H1 (cell line): ENCODE data around the gene ATP6V0A4. TPM values are rescaled to one million over a fixed set of nuclear protein-coding genes. Genes with fewer than 3 reads are reported as not detected.

Source experiments
- CTCF ChIA-PET: fragments of 300-600 bp; sonication (Branson Sonifier 250); formaldehyde crosslinking; loops from one replicate; lab custom pipeline; 2021; ENCODE audit not compliant: partially characterized antibody; lab: Charles Lee
- POLR2A ChIA-PET: fragments of 300-600 bp; sonication (Branson Sonifier 250); formaldehyde crosslinking; loops from one replicate; lab custom pipeline; 2021; ENCODE audit warnings: inconsistent platforms; ENCODE audit not compliant: partially characterized antibody; lab: Charles Lee
- DNase-seq, 2 experiments: peaks; one replicate each; pipeline versions ENCODE4 v3.0.0 to v3.0.0-alpha.2; 2010 to 2022; ENCODE audit warnings: low spot score in 2 of 2, low read depth in 1 of 2, mixed read lengths in 1 of 2
- FAIRE-seq: peaks from 2 replicates; lab custom pipeline; 2011; peaks lifted over from hg19 to GRCh38; lab: Jason Lieb, UNC
- H2AFZ ChIP-seq: 2 replicates; pipeline ENCODE4 v1.8.1; 2012; ENCODE audit warnings: low read length, inconsistent platforms
- H2AK5ac ChIP-seq: 2 replicates; pipeline ENCODE4 v1.6.1; 2013; ENCODE audit warnings: low read depth, low read length
- H2BK120ac ChIP-seq: replicated peaks from 2 replicates; pipeline ENCODE3; 2013; ENCODE audit warnings: low read depth, low read length, inconsistent platforms
- H2BK12ac ChIP-seq: 2 replicates; pipeline ENCODE4 v1.6.1; 2013; ENCODE audit warnings: low read depth, low read length
- H2BK15ac ChIP-seq: 2 replicates; pipeline ENCODE4 v1.6.1; 2013; ENCODE audit warnings: low read length
- H2BK20ac ChIP-seq: 2 replicates; pipeline ENCODE4 v1.6.1; 2013; ENCODE audit warnings: low read length
- H2BK5ac ChIP-seq: 2 replicates; pipeline ENCODE4 v1.6.1; 2013; ENCODE audit warnings: low read depth, low read length
- H3K14ac ChIP-seq: 2 replicates; pipeline ENCODE4 v1.6.1; 2013; ENCODE audit warnings: inconsistent platforms; ENCODE audit not compliant: insufficient read length
- H3K18ac ChIP-seq: 2 replicates; pipeline ENCODE4 v1.6.1; 2013; ENCODE audit warnings: low read length; ENCODE audit errors: extremely low read depth
- H3K23ac ChIP-seq: 2 replicates; pipeline ENCODE4 v1.6.1; 2013; ENCODE audit warnings: inconsistent platforms; ENCODE audit not compliant: insufficient read length
- H3K23me2 ChIP-seq: 2 replicates; pipeline ENCODE4 v1.6.1; 2013; ENCODE audit warnings: low read depth, low read length
- H3K27ac ChIP-seq: 2 replicates; pipeline ENCODE4 v1.6.1; 2011; ENCODE audit warnings: low read depth, low read length, inconsistent platforms
- H3K27me3 ChIP-seq, 4 experiments: replicated peaks in 1 of 4; 1 replicate in 1 of 4; 2 replicates in 3 of 4; pipeline versions ENCODE4 v1.6.1 to v1.8.1; 2011 to 2013; ENCODE audit warnings: low read length in 3 of 4, mild to moderate bottlenecking in 3 of 4, inconsistent platforms in 2 of 4, mixed read lengths in 2 of 4, moderate library complexity in 1 of 4; ENCODE audit not compliant: control insufficient read depth in 3 of 4, insufficient read depth in 3 of 4; ENCODE audit errors: extremely low read depth in 1 of 4
- H3K36me3 ChIP-seq, 4 experiments: 2 replicates each; pipeline versions ENCODE4 v1.6.1 to v1.8.1; 2011 to 2013; ENCODE audit warnings: mild to moderate bottlenecking in 4 of 4, low read length in 3 of 4, moderate library complexity in 2 of 4, control low read depth in 1 of 4, inconsistent platforms in 1 of 4; ENCODE audit not compliant: insufficient read depth in 4 of 4, control insufficient read depth in 2 of 4
- H3K4ac ChIP-seq: replicated peaks from 2 replicates; pipeline ENCODE3; 2013; ENCODE audit warnings: low read length, low read depth, mixed read lengths, inconsistent platforms; ENCODE audit not compliant: insufficient read length
- H3K4me1 ChIP-seq, 4 experiments: replicated peaks in 1 of 4; 1 replicate in 1 of 4; 2 replicates in 3 of 4; pipeline versions ENCODE4 v1.6.1 to v1.8.1; 2011 to 2013; ENCODE audit warnings: low read length in 3 of 4, inconsistent platforms in 2 of 4, mixed read lengths in 1 of 4; ENCODE audit not compliant: insufficient read depth in 4 of 4, control insufficient read depth in 3 of 4
- H3K4me2 ChIP-seq, 2 experiments: 2 replicates each; pipeline versions ENCODE4 v1.6.1 to v1.8.1; 2011 to 2013; ENCODE audit warnings: low read depth in 2 of 2, low read length in 2 of 2, control low read depth in 1 of 2, inconsistent platforms in 1 of 2, mild to moderate bottlenecking in 1 of 2; ENCODE audit not compliant: insufficient read depth in 1 of 2
- H3K4me3 ChIP-seq, 4 experiments: fragments of 200-600, 300-600 bp in 1 of 4; sonication (generic), shearing (Covaris generic), sonication (Bioruptor Twin) in 1 of 4; 2 replicates each; pipeline versions ENCODE4 v1.5.1 to v1.8.1; 2011 to 2016; ENCODE audit warnings: low read length in 4 of 4, low read depth in 3 of 4, control low read depth in 2 of 4, inconsistent platforms in 2 of 4, mild to moderate bottlenecking in 2 of 4, mixed read lengths in 1 of 4, moderate library complexity in 1 of 4; ENCODE audit not compliant: insufficient read depth in 2 of 4; ENCODE audit errors: extremely low read depth in 1 of 4
- H3K56ac ChIP-seq: replicated peaks from 2 replicates; pipeline ENCODE3; 2013; ENCODE audit warnings: low read depth, mild to moderate bottlenecking, mixed read lengths, low read length, inconsistent platforms; ENCODE audit not compliant: insufficient read length
- H3K79me1 ChIP-seq: 2 replicates; pipeline ENCODE4 v1.6.1; 2013; ENCODE audit warnings: low read depth, low read length, control low read depth
- H3K79me2 ChIP-seq, 2 experiments: 2 replicates each; pipeline versions ENCODE4 v1.6.1 to v1.8.1; 2012 to 2013; ENCODE audit warnings: low read length in 2 of 2, mild to moderate bottlenecking in 2 of 2, inconsistent platforms in 1 of 2; ENCODE audit not compliant: insufficient read depth in 2 of 2, control insufficient read depth in 1 of 2
- H3K9ac ChIP-seq, 4 experiments: replicated peaks in 1 of 4; 1 replicate in 1 of 4; 2 replicates in 3 of 4; pipeline versions ENCODE4 v1.6.1 to v1.8.1; 2011 to 2013; ENCODE audit warnings: low read depth in 3 of 4, low read length in 3 of 4, control low read depth in 2 of 4, mild to moderate bottlenecking in 2 of 4, moderate library complexity in 2 of 4, inconsistent platforms in 1 of 4; ENCODE audit errors: extremely low read depth in 1 of 4
- H3K9me3 ChIP-seq, 2 experiments: 2 replicates each; pipeline versions ENCODE4 v1.6.1 to v1.8.1; 2012 to 2013; ENCODE audit warnings: mild to moderate bottlenecking in 2 of 2, moderate library complexity in 2 of 2, control low read depth in 1 of 2, inconsistent platforms in 1 of 2, low read depth in 1 of 2, low read length in 1 of 2, mixed read lengths in 1 of 2; ENCODE audit not compliant: insufficient read depth in 2 of 2
- H4K20me1 ChIP-seq, 2 experiments: replicated peaks in 1 of 2; 2 replicates each; pipeline versions ENCODE3 to v1.8.1; 2011 to 2013; ENCODE audit warnings: inconsistent platforms in 2 of 2, low read length in 2 of 2, mild to moderate bottlenecking in 1 of 2; ENCODE audit not compliant: insufficient read depth in 2 of 2, control insufficient read depth in 1 of 2
- H4K5ac ChIP-seq: 2 replicates; pipeline ENCODE4 v1.6.1; 2013; ENCODE audit warnings: low read length, low read depth, mixed read lengths, inconsistent platforms; ENCODE audit not compliant: insufficient read length
- H4K8ac ChIP-seq: 2 replicates; pipeline ENCODE4 v1.8.0; 2013; ENCODE audit warnings: mild to moderate bottlenecking, moderate library complexity, low read length, inconsistent platforms; ENCODE audit not compliant: insufficient read depth; ENCODE audit errors: extremely low read depth
- H4K91ac ChIP-seq: replicated peaks from 2 replicates; pipeline ENCODE3; 2013; ENCODE audit warnings: low read length, mixed read lengths, inconsistent platforms; ENCODE audit not compliant: insufficient read length
- BACH1 ChIP-seq: IDR thresholded peaks from 2 replicates; pipeline ENCODE4 v1.6.1; 2012; ENCODE audit warnings: low read length, improper control_type of control experiment
- CBX8 ChIP-seq: fragments of 300-800, 300-1000 bp; sonication (generic); IDR thresholded peaks from 2 replicates; pipeline ENCODE4 v1.7.1; 2016; ENCODE audit warnings: low read depth, low read length, borderline replicate concordance
- CHD2 ChIP-seq: IDR thresholded peaks from 2 replicates; pipeline ENCODE4 v1.6.1; 2012; ENCODE audit warnings: low read length, improper control_type of control experiment
- CREB1 ChIP-seq: IDR thresholded peaks from 2 replicates; pipeline ENCODE4 v1.6.1; 2012; ENCODE audit warnings: inconsistent platforms
- HDAC2 ChIP-seq, 2 experiments: fragments of 300-600 bp in 1 of 2; sonication (generic) in 1 of 2; IDR thresholded peaks; 2 replicates each; pipeline ENCODE4 v1.6.1; 2011 to 2012; ENCODE audit warnings: low read depth in 2 of 2, low read length in 2 of 2, mild to moderate bottlenecking in 2 of 2, moderate library complexity in 2 of 2, borderline replicate concordance in 1 of 2, inconsistent platforms in 1 of 2
- JUN ChIP-seq: IDR thresholded peaks from 2 replicates; pipeline ENCODE4 v1.6.1; 2011; ENCODE audit warnings: low read depth, mild to moderate bottlenecking, improper control_type of control experiment, low read length
- KDM1A ChIP-seq: fragments of 200-600, 300-600 bp; sonication (generic); IDR thresholded peaks from 2 replicates; pipeline ENCODE4 v1.7.1; 2016; ENCODE audit warnings: mild to moderate bottlenecking, low read length, borderline replicate concordance
- KDM5A ChIP-seq: fragments of 200-600 bp; IDR thresholded peaks from 2 replicates; pipeline ENCODE4 v1.7.1; 2012; ENCODE audit warnings: mild to moderate bottlenecking, low read length, inconsistent platforms, mixed read lengths
- PHF8 ChIP-seq: fragments of 200-600 bp; sonication (generic); conservative IDR thresholded peaks from 2 replicates; pipeline ENCODE4 v1.7.1; 2012; ENCODE audit warnings: low read depth, mild to moderate bottlenecking, inconsistent platforms, low read length, moderate library complexity
- RFX5 ChIP-seq: IDR thresholded peaks from 2 replicates; pipeline ENCODE4 v1.6.1; 2011; ENCODE audit warnings: low read depth, low read length, improper control_type of control experiment, borderline replicate concordance
- SAP30 ChIP-seq: fragments of 300-600 bp; sonication (generic); IDR thresholded peaks from 2 replicates; pipeline ENCODE4 v1.7.1; 2012; ENCODE audit warnings: low read length, moderate library complexity, mild to moderate bottlenecking, inconsistent platforms; ENCODE audit not compliant: insufficient read depth, insufficient replicate concordance
- SRF ChIP-seq: IDR thresholded peaks from 2 replicates; pipeline ENCODE4 v1.6.1; 2011; ENCODE audit warnings: mild to moderate bottlenecking, low read depth, low read length, moderate library complexity
- TBP ChIP-seq: IDR thresholded peaks from 2 replicates; pipeline ENCODE4 v1.6.1; 2011; ENCODE audit warnings: low read depth, low read length, improper control_type of control experiment
- WGBS, 2 experiments: shearing (Covaris generic) in 1 of 2; methylation state at CpG; one replicate each; pipeline versions ENCODE4 v1.1.6 to v1.1.7; 2013 to 2015; ENCODE audit warnings: low lambda C conversion rate in 2 of 2, mixed read lengths in 2 of 2, inconsistent platforms in 1 of 2, low coverage in 1 of 2, missing lambda C conversion rate in 1 of 2; ENCODE audit not compliant: insufficient replicate concordance in 2 of 2, insufficient coverage in 1 of 2, insufficient read length in 1 of 2; ENCODE audit errors: extremely low coverage in 1 of 2, missing lambda C conversion rate in 1 of 2; 5-methylcytosine and 5-hydroxymethylcytosine counted together
- polyA plus RNA-seq, 7 experiments: library from polyadenylated mRNA; depleted of rRNA in 3 of 7; stranded (reverse) in 5 of 7; unstranded in 2 of 7; fragments of >200 nt in 5 of 7; fragments of 200-250 nt in 2 of 7; gene quantifications; 1 replicate in 5 of 7; 2 replicates in 1 of 7; 4 replicates in 1 of 7; pipeline versions ENCODE4 v1.2.1 to v1.2.3, GENCODE V29; 2011 to 2013; ENCODE audit warnings: missing spikeins in 2 of 7, mixed read lengths in 2 of 7
- total RNA-seq: library from RNA; stranded (reverse); fragmentation: NEBNext Ultra II Directional; extraction: Animal tissue kit (Norgen Biotek cat#: 25700); gene quantifications from 2 replicates; pipeline ENCODE4 v1.2.1, GENCODE V29; 2021
- TF ChIP-seq, protein P1 (sequence below): IDR thresholded peaks from 2 replicates; pipeline ENCODE4 v1.6.1; 2012; ENCODE audit warnings: inconsistent platforms

The ATP6V0A4 gene
- total and polyA plus RNA-seq, 2 of the 8 experiments (the other 6 are each of a cell fraction or from before 2014, with no cell fraction given) = 0.47 to 1.6 TPM

DNA sequence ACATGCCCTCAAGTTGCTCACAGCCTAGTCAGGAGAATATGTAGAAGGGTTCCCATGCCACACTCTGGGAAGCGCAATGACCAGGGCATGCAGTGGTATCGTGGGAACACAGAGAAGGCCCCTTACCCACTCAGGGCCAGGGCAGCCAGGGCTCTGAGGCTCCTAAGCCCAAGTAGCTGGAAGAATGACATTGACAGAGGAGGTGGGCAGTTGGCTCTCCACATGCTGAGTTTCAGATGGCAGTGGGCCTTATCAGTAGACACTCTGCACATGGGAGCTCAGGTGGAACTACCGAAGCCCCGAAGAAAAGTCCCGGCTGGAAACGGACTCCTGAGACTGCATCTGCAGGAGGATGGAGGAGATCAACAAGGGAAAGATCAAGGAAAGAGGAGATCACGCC lies 81.1 kb downstream of the ATP6V0A4 start:
- H2BK12ac ChIP-seq = no peak overlapping the region
- H2AFZ ChIP-seq = no peak overlapping the region
- H2BK120ac ChIP-seq = no peak overlapping the region
- peaks cover 0 to 5% (median under 1%) of the 10 kb centered on the region in 4 experiments; a peak in 3 of 7 replicates for H3K4me1 ChIP-seq
- no peaks in the 10 kb centered on the region for H3K9me3 ChIP-seq
- H4K5ac ChIP-seq = no peak overlapping the region
- H4K91ac ChIP-seq = peak overlapping the region; percentile 25
- no peaks in the 10 kb centered on the region for H3K79me1 ChIP-seq
- H4K8ac ChIP-seq = no peak overlapping the region
- no peak overlapping the region for H2BK15ac ChIP-seq
- no peaks in the 10 kb centered on the region for H3K36me3 ChIP-seq
- no peak overlapping the region for H3K56ac ChIP-seq
- H2AK5ac ChIP-seq = no peak overlapping the region
- no peak overlapping the region for H2BK5ac ChIP-seq
- no peaks in the 10 kb centered on the region for H3K27me3 ChIP-seq
- no peaks in the 10 kb centered on the region for H3K23me2 ChIP-seq
- no peak for DNase-seq
- no peak overlapping the region for H3K4ac ChIP-seq
- H2BK20ac ChIP-seq = no peak overlapping the region
- no peak overlapping the region for H3K4me3 ChIP-seq
- H3K79me2 ChIP-seq = no peaks in the 10 kb centered on the region
- WGBS, 2 experiments = 96% methylated on average over 7 of the region's 7 CpGs; no CpG with 5 or more reads in 1 of the 2 experiments
- H3K9ac ChIP-seq = no peak overlapping the region
- POLR2A ChIA-PET = no interaction called here
- no peak for FAIRE-seq
- H3K14ac ChIP-seq = no peak overlapping the region
- H3K27ac ChIP-seq = no peak overlapping the region
- H3K18ac ChIP-seq = no peak overlapping the region
- no peaks in the 10 kb centered on the region for H4K20me1 ChIP-seq
- CTCF ChIA-PET = interaction anchor here (0.6 to 0.9 kb wide), 3 partner anchors 22 to 81 kb away, joined by 3 to 5 read pairs (median 3); no protein-coding TSS in a partner anchor
- no peak overlapping the region for H3K23ac ChIP-seq
- H3K4me2 ChIP-seq = no peak overlapping the region
- TF ChIP-seq SAP30 (no peak), CBX8 (no peak), PHF8 (no peak), HDAC2 (IDR thresholded peaks at IDR 0.05; ENCODE audit: borderline replicate concordance in 1 of 2, low read depth in 2 of 2, low read length in 2 of 2) (no peak), RFX5 (no peak), BACH1 (no peak), TBP (no peak), CREB1 (no peak), KDM1A (no peak), JUN (no peak), CHD2 (no peak), KDM5A (no peak), SRF (no peak)
- TF ChIP-seq, protein P1, sequence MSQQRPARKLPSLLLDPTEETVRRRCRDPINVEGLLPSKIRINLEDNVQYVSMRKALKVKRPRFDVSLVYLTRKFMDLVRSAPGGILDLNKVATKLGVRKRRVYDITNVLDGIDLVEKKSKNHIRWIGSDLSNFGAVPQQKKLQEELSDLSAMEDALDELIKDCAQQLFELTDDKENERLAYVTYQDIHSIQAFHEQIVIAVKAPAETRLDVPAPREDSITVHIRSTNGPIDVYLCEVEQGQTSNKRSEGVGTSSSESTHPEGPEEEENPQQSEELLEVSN = no peak
